Prostate gland (tissue), 2 donors: ENCODE data around the gene VGLL3.

Experiments used
- POLR2A ChIP-seq: fragments of 450-650 bp; IDR thresholded peaks from one replicate; pipeline ENCODE4 v1.6.1; 2016; ENCODE audit warnings: antibody characterized with exemption, mild to moderate bottlenecking
- POLR2AphosphoS5 ChIP-seq: sonication (generic); formaldehyde crosslinking; IDR thresholded peaks from one replicate; pipeline ENCODE4 v1.6.1; 2017; ENCODE audit warnings: antibody characterized with exemption
- TF ChIP-seq, protein P1 (sequence below), 4 experiments: fragments of 200-600 bp in 2 of 4; fragments of 450-650 bp in 2 of 4; sonication (generic) in 2 of 4; IDR thresholded peaks; 1 replicate in 3 of 4; 2 replicates in 1 of 4; pipeline ENCODE4 v1.5.1; 2016 to 2019; ENCODE audit warnings: antibody characterized with exemption in 4 of 4, mild to moderate bottlenecking in 2 of 4, moderate library complexity in 2 of 4

DNA sequence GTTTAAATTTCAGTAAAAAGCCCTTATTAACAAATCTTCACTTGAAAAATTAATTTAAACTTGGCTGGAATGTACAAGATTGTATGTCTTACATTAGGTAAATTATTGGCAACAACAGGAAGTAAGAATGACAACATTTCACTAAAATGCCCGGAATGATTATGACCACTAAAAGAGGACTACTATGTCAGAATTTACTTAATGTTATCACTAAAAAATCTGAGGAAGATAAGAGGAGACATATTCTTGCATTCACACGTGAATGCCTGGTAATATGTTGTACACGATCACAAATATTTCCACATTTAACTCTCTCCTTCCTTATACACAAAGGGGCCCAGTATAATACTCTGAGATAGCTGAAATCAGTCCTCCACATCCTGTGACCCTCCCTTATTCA, 29.7 kb downstream of the VGLL3 start:
- TF ChIP-seq, protein P1, sequence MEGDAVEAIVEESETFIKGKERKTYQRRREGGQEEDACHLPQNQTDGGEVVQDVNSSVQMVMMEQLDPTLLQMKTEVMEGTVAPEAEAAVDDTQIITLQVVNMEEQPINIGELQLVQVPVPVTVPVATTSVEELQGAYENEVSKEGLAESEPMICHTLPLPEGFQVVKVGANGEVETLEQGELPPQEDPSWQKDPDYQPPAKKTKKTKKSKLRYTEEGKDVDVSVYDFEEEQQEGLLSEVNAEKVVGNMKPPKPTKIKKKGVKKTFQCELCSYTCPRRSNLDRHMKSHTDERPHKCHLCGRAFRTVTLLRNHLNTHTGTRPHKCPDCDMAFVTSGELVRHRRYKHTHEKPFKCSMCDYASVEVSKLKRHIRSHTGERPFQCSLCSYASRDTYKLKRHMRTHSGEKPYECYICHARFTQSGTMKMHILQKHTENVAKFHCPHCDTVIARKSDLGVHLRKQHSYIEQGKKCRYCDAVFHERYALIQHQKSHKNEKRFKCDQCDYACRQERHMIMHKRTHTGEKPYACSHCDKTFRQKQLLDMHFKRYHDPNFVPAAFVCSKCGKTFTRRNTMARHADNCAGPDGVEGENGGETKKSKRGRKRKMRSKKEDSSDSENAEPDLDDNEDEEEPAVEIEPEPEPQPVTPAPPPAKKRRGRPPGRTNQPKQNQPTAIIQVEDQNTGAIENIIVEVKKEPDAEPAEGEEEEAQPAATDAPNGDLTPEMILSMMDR (IDR thresholded peaks at IDR 0.05): no peak
- no peak for TF ChIP-seq POLR2AphosphoS5
- no peak for TF ChIP-seq POLR2A
